GM19240 (cell line): Measurements from ENCODE around the gene TMEM72.

Source experiments
- DNase-seq: peaks from one replicate; pipeline ENCODE4 v3.0.0; 2011; ENCODE audit warnings: low spot score; ENCODE audit not compliant: insufficient read length

Gene TMEM72

DNA sequence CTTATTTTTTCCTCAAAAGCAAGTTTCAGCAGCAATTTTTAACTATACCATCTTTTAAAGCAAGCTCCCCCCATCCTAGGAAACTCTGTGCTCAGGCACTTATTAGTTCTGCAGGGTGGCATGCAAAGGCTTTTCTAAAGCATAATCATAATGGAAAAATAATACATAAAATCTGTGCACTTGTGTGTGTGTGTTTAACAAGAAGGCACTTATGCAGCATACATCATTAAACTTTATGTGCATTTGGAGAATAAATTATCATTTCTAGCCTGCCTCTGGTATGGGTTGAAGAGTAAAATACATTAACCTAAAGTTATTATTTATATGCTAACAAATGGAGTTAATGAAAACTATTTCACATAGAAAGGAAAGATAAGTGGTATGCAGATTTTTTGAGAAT lies 42.9 kb downstream of the TMEM72 start:
- DNase-seq: no peak

DNA sequence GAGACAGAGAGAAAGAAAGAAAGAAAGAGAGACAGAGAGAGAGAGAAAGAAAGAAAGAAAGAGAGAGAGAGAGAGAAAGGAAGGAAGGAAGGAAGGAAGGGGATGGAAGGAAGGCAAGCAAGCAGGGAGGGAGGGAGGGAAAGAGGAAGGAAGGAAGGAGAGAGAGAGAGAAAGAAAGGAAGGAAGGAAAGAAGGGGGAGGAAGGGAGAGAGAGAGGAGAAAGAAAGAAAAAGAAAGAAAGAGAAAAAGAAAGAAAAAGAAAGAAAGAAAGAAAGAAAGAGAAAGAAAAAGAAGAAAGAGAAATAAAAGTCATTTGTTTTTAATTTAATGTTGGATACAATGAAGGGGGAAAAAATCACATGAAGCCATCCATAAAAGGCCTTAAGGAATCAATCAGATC lies 43.8 kb downstream of the TMEM72 start:
- no peak for DNase-seq

DNA sequence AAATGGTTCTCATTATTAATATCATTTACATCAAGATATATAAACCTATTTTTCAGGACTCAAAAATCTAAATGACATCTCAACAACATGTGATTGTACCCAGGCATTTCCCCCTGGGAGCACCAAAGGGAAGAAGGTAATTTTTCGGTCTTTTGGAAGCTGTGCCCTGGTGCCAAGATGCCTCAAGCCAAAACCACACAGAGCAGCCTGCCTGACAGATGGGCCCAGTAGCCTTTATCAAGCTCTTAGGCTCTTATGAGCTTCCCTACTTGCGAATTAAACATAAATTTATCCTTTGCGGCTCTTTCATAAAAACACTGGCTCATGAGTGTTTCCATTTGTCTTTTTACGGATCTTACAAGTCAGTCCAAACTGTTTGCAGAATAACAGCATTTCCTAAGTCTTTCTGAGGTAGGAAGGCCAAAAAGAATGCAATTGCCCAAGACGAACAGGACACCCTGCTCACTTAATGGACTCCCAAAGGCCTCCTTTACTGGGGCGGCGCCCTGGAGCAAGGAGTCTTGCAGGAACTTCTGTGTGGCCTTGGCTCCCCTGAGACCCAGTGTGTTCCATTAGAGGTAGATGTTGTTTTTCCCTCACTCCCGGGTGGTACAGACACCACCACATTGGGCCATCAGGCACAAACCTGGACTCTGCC lies 44.4 kb downstream of the TMEM72 start:
- DNase-seq: no peak

DNA sequence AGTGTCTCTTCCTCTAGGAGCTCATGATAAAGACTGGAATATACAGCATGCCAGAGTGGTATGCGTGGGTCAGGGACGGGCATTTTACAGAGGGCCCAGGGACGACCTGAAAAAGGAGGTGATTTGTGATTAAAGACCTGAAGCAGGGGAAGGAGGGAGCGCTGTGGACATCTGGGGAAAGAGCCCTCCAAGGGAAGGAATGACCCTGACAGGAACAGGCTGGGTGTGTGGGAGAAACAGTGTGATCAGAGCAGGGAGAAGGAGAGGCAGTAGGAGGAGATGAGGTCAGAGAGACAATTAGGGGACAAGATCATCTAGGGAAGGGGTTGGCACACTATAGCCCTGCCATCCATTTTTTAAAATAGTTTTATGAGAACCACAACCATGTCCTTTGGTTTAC lies 45.1 kb downstream of the TMEM72 start:
- no peak for DNase-seq

DNA sequence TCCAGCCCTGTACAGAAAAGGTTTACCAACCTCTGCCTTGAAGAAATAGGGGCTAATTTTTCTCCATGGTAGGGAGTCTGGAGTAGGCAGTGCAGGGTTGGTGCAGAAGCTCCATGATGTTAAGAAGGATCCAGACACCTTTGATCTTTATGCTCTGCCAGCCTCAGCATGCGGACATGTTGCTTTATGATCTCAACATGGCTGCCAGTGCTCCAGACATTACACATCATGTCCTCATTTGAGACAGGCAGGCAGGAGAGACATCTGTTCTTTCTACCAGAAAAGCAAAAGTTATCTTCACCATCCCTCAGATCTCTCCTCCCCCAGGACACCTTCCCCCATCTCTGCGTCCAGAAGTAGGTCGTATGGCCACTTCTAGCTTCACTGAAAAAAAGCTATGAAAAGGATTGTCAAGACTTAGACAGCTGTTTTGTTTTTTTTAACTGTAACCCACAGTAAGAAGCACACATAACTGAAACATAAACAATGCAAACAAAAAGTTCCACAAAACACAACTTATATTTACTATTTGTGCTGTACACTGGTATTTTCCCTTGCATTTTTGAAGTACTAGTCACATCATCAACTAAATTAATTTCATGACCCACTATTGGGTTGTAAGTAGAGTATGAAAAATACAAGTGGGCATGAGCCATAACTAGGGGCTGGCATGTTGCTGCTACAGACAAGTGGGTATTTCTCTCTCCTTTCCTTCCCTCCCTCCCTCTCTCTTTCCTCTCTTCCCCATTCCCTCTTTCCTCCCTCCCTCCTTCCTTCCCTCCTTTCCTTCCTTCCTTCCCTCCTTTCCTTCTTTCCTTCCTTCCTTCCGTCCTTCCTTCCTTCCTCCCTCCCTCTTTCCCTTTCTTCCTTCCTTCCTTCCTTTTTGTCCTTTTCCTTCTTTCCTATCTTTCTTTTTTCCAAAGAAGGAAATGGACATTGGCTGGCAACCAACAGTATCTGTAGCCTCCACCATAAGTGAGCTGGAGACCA lies 45.9 kb downstream of the TMEM72 start:
- DNase-seq: no peak

DNA sequence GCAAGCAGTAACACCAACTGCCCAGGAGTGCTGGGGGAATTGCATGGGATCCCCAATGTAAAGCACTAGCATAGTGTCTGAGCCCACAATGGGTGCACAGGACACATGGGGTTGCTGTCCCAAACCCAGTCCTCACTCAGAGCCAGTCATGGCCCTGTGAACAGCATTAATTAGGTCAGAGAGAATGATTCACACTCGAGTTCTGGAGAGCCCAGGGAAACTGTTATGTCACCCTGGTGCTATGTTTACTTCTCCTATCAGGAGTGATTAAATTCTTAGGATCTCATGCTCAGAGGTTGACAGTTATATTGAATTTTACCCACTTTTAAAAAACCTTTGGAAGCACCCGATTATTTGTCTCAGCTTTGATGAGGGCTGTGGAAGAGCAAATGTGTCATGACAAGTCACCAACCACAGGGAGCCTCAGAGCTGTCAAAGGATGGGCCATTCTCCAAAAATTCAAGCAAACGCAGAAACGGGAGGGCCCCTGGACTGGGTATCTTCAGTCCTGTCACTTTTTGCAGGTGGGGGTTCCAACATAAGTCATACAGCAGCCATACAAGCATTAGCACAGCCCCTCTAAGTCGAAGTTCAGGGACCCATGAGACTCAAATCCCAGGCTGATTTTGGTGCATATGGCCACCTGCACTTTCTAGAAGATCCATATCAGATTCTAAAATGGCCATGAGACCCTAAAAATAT lies 47.2 kb downstream of the TMEM72 start:
- no peak for DNase-seq

DNA sequence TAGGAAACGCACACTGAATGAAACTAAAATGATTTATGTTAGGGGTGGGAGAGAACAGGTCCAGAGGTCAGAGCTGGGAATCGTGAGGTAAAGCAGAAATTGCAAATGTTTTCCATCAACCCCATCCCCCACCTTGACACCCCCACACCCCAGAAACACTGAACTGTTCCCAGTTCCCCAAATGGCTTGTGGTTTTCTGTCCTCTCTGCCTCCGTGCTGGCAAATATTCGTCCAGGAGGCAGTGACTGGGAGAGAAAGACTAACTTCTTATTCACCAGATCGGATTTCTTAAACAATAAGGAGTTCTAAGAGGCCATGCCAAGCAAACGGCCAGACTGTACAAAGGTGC lies 47.7 kb downstream of the TMEM72 start:
- DNase-seq: no peak

DNA sequence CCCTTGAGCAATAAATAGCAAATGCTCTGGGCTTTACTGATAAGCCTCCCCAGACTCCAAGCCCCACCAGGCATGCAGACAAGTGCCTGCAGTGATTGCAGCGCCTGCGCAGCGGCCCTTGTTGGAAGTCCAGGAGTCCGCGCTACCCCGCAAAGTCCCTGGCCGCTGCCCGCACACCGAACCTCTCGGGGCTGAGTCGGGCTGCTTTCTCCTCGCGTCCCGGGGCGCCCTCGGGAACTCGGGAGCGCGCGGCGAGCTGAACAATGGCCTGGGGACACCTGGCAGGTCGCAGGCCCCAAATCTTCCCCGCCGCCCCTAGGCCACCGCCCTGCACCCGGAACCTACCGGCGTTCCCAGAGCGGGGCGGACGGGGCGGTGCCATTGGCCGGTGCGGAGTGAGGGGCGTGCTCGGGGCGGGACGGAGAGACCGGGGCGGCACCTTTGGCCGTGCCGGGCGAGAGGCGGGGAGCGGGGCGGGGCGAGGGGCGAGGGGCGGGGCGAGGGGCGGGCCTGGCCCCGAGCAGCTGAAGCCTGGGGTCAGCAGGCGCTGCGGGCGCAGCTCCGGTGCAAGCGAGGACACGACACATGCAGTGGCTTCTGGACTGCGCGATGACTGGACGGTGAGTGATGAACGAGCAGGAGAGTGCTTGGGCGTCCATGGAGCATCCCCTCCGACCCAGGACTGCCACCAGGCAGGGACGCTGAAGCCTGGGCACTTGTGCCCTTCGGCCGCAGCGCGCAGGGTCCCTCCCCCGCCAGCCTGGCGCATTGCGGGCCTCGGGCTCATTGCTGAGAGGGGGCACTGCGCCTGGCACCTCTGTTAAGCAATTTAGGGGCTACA lies 48.3 kb downstream of the TMEM72 start, which contains the start of gene RASSF4:
TSS of gene RASSF4 (plus strand) at position 556 of the 841 bp plus-strand sequence. CDS start 10,401 bp downstream, outside the sequence.
- DNase-seq: peak; percentile 83

DNA sequence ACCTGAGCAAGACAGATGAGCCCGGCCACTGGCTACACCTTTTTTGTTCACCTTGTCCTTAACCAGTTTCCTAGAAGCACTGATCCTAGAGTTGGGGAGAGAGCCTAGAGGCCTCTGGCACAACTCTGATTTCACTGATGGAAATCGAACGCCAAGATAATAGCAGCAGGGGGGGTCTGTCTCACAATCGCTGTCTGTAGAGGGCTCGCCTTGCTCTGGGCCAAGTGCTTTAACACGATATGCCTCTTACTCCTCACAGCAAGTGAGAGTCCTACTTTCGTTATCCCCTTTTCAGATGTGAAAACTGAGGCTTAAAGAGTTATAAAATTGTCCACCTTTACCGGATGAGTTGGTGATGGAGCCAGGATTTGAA lies 48.9 kb downstream of the TMEM72 start:
- DNase-seq: no peak

DNA sequence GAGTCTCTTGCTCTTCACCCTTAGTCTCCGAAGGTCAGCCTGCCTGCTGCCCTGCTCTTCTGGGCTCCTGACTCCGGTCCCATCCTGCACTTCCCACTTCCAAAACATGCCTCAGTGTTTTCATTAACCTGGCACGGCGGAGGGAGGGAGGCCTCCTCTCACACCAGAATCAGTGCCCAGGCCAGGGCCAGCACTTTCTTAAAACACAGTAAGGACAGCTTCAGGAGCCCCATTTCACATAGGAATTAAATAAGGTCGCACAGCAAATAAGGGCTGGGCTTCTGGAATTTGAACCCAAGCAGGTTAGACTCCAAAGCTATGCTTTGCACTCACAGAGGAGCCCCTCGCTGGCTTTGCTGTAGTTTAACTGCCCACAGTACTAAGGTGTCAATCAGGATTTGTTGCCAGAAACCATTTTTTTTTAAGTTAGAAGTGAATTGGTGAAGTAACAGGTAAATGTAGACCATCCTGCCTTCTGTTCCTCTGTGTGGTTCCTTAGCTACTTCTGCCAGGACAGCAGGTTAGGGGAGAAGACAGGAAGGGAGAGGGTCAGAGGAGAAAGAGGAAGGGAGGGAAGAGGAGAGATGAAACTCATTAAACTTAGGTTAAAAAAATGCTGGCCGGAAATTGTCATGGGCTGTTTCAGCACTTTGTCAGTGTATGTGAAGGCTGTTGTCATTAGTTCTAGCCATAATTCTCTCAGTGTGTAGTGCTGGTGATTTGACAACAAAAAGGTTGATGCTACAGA lies 49.5 kb downstream of the TMEM72 start:
- no peak for DNase-seq

DNA sequence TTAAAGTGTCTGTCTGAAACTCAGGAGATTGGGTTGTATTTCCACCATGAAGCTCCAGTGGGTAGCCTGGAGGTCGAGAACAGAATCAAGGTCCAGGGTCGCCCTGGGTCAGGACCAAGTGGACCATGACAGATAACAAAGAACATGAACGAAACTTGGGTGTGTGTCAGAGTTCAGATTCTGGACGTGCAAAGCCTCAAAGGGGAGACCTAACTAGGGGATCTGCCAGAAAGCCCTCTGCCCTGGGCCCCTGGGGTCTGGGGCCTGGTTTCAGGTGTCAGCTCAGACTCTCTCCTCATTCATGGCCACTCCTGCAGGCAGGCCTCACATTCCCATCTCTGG lies 50.1 kb downstream of the TMEM72 start:
- no peak for DNase-seq

DNA sequence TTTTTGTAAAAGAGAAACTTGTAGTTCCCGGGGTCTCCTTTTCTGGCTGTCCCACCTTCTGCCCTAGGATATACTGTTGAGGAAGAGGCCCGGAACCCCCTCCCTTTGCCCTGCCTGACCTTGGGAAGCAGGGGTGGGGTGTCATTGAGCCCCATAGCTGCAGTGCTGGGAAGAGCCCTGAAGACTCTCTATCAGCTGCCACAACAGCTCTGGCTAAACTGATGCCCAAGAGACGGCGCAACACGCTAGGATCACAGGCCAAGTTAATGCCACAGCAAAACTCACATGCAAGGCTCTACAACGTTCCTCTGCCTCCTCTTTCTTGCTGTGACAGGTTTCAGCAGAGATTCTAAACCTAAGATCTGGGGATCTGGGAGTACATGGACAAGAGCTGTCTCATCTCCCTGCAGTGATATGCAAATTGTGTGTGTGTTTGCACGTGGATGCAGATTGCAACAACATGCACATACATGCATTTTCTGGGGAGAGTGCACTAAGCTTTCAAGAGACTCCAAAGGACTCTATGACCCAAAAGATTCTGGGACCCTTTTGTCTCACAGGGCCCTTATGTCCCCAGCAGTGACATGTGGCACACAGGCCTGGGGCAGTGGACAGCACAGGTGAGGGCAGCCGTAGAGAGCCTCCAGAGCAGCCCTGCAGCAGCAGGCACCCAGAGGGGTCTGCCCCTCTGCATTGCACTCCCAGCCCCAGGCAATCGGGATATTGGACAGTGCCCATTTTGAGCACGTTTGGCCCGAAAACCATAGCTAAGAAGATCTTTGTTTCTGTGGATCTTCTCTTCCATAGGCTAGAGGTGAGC lies 51.0 kb downstream of the TMEM72 start:
- no peak for DNase-seq

DNA sequence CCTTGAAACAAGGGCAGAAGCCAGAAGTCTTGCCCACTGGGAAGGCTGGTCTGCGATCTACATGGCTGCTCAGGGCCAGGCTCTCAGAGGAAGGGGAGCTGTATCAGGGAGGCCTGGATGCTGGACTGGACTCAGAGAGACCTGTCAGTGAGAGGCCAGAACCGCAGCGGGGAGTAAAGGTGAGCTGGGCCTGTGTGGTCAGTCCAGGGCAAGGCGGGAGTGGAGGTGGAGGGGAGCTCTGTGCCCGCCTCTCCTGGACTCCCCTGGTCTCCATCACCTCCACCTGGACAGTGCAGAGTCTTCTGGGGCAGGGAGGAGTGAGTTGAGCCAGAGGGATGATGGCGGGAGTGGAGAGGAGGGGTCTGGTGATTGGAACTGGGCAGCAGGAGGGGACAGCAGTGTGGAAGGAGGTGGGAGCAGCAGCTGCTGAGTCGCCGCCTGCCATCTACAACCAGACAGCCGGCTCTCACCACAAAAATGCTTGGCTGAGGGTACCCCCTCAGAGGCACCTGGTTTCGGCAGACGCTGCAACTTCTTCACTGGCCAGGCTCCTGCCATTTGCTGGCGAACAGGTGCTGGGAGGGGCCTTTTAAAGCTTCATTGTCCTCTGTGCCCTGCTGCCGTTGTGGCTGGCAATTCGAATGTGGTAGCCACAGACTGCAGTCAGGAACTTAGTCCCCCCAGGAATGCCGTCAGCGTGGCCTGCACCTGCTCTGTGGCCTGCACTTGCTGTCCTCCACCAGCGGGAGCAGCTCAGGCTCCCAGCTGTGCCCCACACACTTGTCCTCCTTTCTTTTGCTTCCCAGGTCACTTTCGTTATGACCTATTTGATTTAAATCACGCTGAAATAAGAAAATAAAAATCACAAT lies 52.0 kb downstream of the TMEM72 start:
- no peak for DNase-seq

DNA sequence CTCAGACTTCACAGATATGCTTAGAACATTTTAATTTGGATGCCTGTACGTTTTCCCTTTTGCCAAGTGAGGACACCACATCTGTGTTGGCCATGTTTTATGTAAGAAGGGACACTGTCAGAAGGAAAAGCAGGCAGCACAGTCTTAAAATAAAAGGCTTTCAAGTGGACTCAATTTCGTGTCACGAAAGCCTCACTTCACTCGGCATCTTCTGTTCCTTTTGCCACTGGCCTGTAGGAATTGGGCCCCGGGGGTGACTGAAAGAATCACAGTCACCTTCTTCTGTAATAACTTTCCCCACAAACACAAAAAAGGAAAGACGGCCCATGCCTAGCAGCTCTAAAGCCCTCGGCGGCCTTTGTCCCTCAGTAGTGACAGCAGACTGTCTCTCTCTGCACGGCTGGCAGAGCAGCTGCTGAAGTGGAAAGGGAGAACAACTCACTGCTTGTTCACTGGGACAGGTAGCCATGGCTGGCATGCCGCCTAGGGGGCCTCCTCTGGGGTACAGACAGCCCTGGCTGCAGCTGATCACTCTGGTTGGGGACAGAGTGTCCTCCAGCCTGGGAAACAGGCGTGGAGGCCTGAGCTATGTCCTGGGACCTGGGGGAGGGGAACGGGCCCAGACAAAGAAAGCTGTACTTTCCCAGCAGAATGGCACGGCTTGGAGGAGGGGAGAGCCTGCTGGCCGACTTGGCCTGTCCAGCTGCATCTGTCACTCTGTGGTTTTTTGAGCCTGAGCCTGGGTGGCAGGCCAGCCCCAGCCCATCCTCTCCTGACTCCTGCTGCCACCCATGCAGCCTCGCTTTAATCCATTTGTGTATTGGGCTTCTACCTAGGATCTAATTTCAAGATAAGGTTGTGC lies 52.9 kb downstream of the TMEM72 start:
- DNase-seq: no peak

DNA sequence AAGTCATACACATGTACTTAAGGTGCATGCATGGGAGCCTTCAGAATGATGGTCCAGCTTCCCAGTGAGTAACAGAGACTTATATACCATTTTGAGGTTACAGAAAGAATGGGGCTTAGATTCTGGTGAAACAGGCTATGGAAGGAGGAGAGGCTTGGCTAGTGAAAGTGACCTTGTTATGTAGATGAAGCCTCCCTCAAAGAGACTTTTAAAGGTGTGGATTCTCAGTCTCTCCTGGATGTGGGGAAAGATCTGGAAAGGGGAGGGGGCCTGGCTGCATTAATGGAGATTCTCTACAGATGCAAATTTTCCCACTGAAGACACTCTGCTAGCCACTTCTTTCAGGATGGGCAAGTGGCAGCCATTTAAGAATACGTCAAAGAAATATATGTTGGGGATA lies 54.0 kb downstream of the TMEM72 start:
- no peak for DNase-seq

DNA sequence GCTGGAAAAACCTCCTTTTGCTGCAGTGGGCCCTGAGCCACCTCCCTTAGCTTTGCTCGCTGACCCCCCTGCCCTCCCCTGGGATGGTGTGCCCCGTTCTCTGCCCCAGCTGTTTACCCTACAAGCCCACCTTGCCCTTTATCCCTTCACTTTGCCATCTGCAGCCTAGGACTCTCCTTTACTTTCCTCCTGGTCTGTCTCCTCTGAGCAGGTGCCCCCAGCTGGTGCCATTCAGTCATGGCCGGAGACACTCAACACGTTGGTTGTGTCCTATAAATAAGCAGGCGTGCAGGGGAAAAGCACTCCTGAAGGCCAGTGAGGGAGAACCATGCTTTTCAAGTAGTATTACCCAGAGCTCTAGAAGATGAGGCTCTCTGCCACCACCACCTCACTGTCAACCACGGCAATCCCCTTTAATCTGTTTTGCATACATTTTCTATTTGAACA lies 54.5 kb downstream of the TMEM72 start:
- DNase-seq: no peak

DNA sequence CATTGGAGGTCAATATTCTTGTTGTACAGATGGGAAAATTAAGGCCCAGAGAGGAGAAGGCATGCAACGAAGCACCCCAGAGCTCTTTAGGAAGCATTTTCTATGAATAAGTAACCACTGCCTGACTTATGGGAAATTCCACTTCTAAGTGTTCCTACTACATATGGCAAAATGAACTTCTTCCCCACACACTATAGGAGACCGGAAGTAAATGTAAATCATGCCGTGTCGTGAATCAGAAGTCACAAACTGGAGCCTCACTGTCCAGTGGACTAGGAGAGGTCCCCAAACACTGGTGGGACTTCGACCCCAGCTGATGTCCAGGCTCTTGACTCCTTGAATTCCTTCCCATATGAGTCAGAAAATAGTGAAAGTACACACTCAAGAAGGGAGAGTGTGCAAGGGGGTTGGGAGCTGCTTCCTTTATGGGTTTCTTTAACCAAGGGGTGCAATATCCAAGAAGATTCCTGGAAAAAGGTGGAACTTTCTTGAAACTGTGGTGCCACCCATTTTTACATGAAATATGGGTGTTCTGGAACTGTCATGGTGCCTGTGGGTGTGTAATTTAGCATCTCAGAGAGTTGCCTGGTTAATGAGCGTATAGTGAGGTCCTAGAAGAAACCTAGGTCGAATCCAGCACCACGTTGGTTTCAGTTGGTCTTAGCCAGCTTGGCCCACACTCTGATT lies 55.1 kb downstream of the TMEM72 start:
- DNase-seq: no peak
